ENCODE data around the gene IER2. TPM values are rescaled to one million over a fixed set of nuclear protein-coding genes. Genes with fewer than 3 reads are reported as not detected.

The IER2 gene
- total and polyA plus RNA-seq, 8 donors: 32.3 to 421 (median 79.8) TPM

DNA sequence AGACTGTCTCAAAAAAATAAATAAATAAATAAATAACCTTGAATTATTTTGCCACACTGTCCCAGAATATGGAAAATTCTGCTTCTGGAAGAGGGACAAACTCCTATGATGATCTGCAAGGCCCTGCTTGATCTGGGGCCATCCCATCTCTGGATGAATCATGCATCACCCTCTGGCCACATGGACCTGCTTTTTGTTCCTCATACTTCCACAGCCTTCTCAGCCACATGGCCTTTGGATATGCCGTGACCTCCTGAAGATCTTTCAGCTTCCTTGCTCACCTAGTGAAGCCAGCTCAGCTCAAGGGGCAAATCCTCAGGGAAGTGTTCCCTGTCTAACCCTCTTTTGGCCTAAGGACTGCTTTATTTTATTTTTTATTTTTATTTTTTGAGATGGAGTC lies 10.3 kb downstream of the IER2 start:
- intact Hi-C loops (cut with DNase I; ENCODE audit: low total_unique reads): no loop called here
- Histone ChIP-seq H3K4me1 (peaks cover 41 to 80% (median 69%) of the 10 kb centered on the region in 4 donors), H3K27ac (peak overlapping the region in 4 of 5 donors; percentile 25 to 96 (median 76)), H3K36me3 (no peaks in the 10 kb centered on the region), H3K27me3 (no peaks in the 10 kb centered on the region), H3K4me3 (no peak overlapping the region), H3K9me3 (no peaks in the 10 kb centered on the region)
- 53 to 88% (median 80%) methylated on average over 1 of the region's 1 CpG for WGBS, 5 donors
- TF ChIP-seq POLR2AphosphoS5 (IDR thresholded peaks at IDR 0.05): peak in 1 of 3 donors; percentile 28
- no peak for TF ChIP-seq POLR2A (IDR thresholded peaks at IDR 0.05)
- no peak for DNase-seq

GRCh38 chr19:13162724-13163608 lies 12.8 kb downstream of the IER2 start:
- no peaks in the 10 kb centered on the region for H3K36me3 ChIP-seq
- intact Hi-C loops (cut with DNase I; ENCODE audit: low total_unique reads): no loop called here
- peak overlapping the region; percentile 33 to 45 (median 40) for H3K4me3 ChIP-seq
- no peaks in the 10 kb centered on the region for H3K27me3 ChIP-seq
- WGBS, 5 donors: 1 to 3% (median 2%) methylated on average over 41 to 58 of the region's 58 CpGs
- no peaks in the 10 kb centered on the region for H3K9me3 ChIP-seq
- peak; percentile 99 for DNase-seq
- peak in 2 of 3 donors; percentile 90 to 95 for TF ChIP-seq POLR2AphosphoS5 (IDR thresholded peaks at IDR 0.05)
- TF ChIP-seq, protein P1, sequence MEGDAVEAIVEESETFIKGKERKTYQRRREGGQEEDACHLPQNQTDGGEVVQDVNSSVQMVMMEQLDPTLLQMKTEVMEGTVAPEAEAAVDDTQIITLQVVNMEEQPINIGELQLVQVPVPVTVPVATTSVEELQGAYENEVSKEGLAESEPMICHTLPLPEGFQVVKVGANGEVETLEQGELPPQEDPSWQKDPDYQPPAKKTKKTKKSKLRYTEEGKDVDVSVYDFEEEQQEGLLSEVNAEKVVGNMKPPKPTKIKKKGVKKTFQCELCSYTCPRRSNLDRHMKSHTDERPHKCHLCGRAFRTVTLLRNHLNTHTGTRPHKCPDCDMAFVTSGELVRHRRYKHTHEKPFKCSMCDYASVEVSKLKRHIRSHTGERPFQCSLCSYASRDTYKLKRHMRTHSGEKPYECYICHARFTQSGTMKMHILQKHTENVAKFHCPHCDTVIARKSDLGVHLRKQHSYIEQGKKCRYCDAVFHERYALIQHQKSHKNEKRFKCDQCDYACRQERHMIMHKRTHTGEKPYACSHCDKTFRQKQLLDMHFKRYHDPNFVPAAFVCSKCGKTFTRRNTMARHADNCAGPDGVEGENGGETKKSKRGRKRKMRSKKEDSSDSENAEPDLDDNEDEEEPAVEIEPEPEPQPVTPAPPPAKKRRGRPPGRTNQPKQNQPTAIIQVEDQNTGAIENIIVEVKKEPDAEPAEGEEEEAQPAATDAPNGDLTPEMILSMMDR (IDR thresholded peaks at IDR 0.05): no peak
- TF ChIP-seq POLR2A (IDR thresholded peaks at IDR 0.05): peak in 1 of 4 donors; percentile 64
- peak overlapping the region; percentile 94 to 98 (median 96) for H3K27ac ChIP-seq
- peaks cover 52 to 81% (median 74%) of the 10 kb centered on the region in 4 donors for H3K4me1 ChIP-seq

GRCh38 chr19:13163609-13164342 lies 13.6 kb downstream of the IER2 start:
- WGBS, 5 donors: 3 to 9% (median 7%) methylated on average over 15 to 20 of the region's 20 CpGs
- Histone ChIP-seq H3K4me1 (peaks cover 60 to 89% (median 81%) of the 10 kb centered on the region in 4 donors), H3K4me3 (peak overlapping the region; percentile 33 to 45 (median 40)), H3K9me3 (no peaks in the 10 kb centered on the region), H3K36me3 (no peaks in the 10 kb centered on the region), H3K27me3 (no peaks in the 10 kb centered on the region), H3K27ac (peak overlapping the region; percentile 94 to 98 (median 96))
- intact Hi-C loops (cut with DNase I; ENCODE audit: low total_unique reads): no loop called here
- TF ChIP-seq EP300 (IDR thresholded peaks at IDR 0.05): no peak
- TF ChIP-seq POLR2AphosphoS5 (IDR thresholded peaks at IDR 0.05): peak; percentile 51 to 69 (median 68)
- TF ChIP-seq, protein P1 (IDR thresholded peaks at IDR 0.05): no peak
- TF ChIP-seq POLR2A (IDR thresholded peaks at IDR 0.05): no peak
- DNase-seq: peak; percentile 76 to 93

DNA sequence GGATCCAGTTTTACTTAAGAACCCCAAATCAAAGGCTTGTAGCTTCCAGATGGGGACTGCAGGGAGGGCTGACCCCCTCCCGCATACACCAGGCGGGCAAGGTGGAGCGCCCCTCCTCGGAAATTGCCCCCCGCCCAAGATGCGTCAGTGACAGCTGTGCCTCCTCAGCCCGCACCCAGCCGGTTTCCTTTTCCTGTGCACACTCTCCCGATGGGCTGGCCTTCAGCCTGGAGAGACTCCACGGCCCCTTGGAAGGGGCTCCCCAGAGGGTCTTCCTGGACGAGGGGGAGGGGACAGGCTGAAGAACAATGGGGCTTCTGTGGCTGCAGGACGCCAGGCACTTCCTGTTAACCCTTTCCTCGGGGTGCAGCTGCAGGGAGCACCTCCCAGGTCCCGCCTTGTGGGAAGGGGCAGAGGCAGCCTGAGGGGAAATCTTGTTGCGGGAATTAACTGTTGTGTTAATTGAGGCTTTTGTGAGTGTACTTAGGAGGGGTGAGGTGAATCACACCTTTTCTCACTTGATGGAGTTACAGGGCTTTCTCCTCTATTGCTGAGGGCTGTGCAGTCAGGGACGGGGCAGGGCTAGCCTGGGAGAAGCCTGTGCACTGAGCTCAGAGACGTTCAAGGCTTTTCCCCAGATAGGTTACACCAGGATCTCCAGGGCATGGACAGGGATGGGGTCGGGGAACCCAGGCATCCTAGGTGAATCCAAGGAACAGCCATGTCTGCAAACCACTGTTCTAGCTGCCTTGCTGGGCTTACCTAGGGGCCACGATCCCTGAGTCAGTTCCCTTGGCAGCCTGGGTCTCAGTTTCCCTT lies 14.3 kb downstream of the IER2 start:
- Histone ChIP-seq H3K27me3 (no peaks in the 10 kb centered on the region), H3K9me3 (no peaks in the 10 kb centered on the region), H3K36me3 (no peaks in the 10 kb centered on the region), H3K4me1 (peaks cover 62 to 90% (median 86%) of the 10 kb centered on the region in 4 donors), H3K27ac (peak overlapping the region; percentile 94 to 98 (median 96)), H3K4me3 (peak overlapping the region; percentile 33 to 45 (median 40))
- intact Hi-C loops (cut with DNase I; ENCODE audit: low total_unique reads): no loop called here
- TF ChIP-seq POLR2A (IDR thresholded peaks at IDR 0.05) (no peak), POLR2AphosphoS5 (IDR thresholded peaks at IDR 0.05) (peak in 2 of 3 donors; percentile 48 to 53), EP300 (IDR thresholded peaks at IDR 0.05) (no peak)
- TF ChIP-seq, protein P1 (IDR thresholded peaks at IDR 0.05): no peak
- DNase-seq: peak; percentile 47 to 96
- WGBS, 5 donors: 6 to 22% (median 10%) methylated on average over 11 to 19 of the region's 19 CpGs
